H1 (cell line): ENCODE results near the gene NODAL. TPM values are rescaled to one million over a fixed set of nuclear protein-coding genes. Genes with fewer than 3 reads are reported as not detected.

Source experiments
- CTCF ChIA-PET: fragments of 300-600 bp; sonication (Branson Sonifier 250); formaldehyde crosslinking; loops from one replicate; lab custom pipeline; 2021; ENCODE audit not compliant: partially characterized antibody; lab: Charles Lee
- POLR2A ChIA-PET: fragments of 300-600 bp; sonication (Branson Sonifier 250); formaldehyde crosslinking; loops from one replicate; lab custom pipeline; 2021; ENCODE audit warnings: inconsistent platforms; ENCODE audit not compliant: partially characterized antibody; lab: Charles Lee
- DNase-seq, 2 experiments: peaks; one replicate each; pipeline versions ENCODE4 v3.0.0 to v3.0.0-alpha.2; 2010 to 2022; ENCODE audit warnings: low spot score in 2 of 2, low read depth in 1 of 2, mixed read lengths in 1 of 2
- FAIRE-seq: peaks from 2 replicates; lab custom pipeline; 2011; peaks lifted over from hg19 to GRCh38; lab: Jason Lieb, UNC
- H2AFZ ChIP-seq: 2 replicates; pipeline ENCODE4 v1.8.1; 2012; ENCODE audit warnings: low read length, inconsistent platforms
- H2AK5ac ChIP-seq: 2 replicates; pipeline ENCODE4 v1.6.1; 2013; ENCODE audit warnings: low read depth, low read length
- H2BK120ac ChIP-seq: replicated peaks from 2 replicates; pipeline ENCODE3; 2013; ENCODE audit warnings: low read depth, low read length, inconsistent platforms
- H2BK12ac ChIP-seq: 2 replicates; pipeline ENCODE4 v1.6.1; 2013; ENCODE audit warnings: low read depth, low read length
- H2BK15ac ChIP-seq: 2 replicates; pipeline ENCODE4 v1.6.1; 2013; ENCODE audit warnings: low read length
- H2BK20ac ChIP-seq: 2 replicates; pipeline ENCODE4 v1.6.1; 2013; ENCODE audit warnings: low read length
- H2BK5ac ChIP-seq: 2 replicates; pipeline ENCODE4 v1.6.1; 2013; ENCODE audit warnings: low read depth, low read length
- H3K14ac ChIP-seq: 2 replicates; pipeline ENCODE4 v1.6.1; 2013; ENCODE audit warnings: inconsistent platforms; ENCODE audit not compliant: insufficient read length
- H3K18ac ChIP-seq: 2 replicates; pipeline ENCODE4 v1.6.1; 2013; ENCODE audit warnings: low read length; ENCODE audit errors: extremely low read depth
- H3K23ac ChIP-seq: 2 replicates; pipeline ENCODE4 v1.6.1; 2013; ENCODE audit warnings: inconsistent platforms; ENCODE audit not compliant: insufficient read length
- H3K23me2 ChIP-seq: 2 replicates; pipeline ENCODE4 v1.6.1; 2013; ENCODE audit warnings: low read depth, low read length
- H3K27ac ChIP-seq: 2 replicates; pipeline ENCODE4 v1.6.1; 2011; ENCODE audit warnings: low read depth, low read length, inconsistent platforms
- H3K27me3 ChIP-seq, 4 experiments: replicated peaks in 1 of 4; 1 replicate in 1 of 4; 2 replicates in 3 of 4; pipeline versions ENCODE4 v1.6.1 to v1.8.1; 2011 to 2013; ENCODE audit warnings: low read length in 3 of 4, mild to moderate bottlenecking in 3 of 4, inconsistent platforms in 2 of 4, mixed read lengths in 2 of 4, moderate library complexity in 1 of 4; ENCODE audit not compliant: control insufficient read depth in 3 of 4, insufficient read depth in 3 of 4; ENCODE audit errors: extremely low read depth in 1 of 4
- H3K36me3 ChIP-seq, 4 experiments: 2 replicates each; pipeline versions ENCODE4 v1.6.1 to v1.8.1; 2011 to 2013; ENCODE audit warnings: mild to moderate bottlenecking in 4 of 4, low read length in 3 of 4, moderate library complexity in 2 of 4, control low read depth in 1 of 4, inconsistent platforms in 1 of 4; ENCODE audit not compliant: insufficient read depth in 4 of 4, control insufficient read depth in 2 of 4
- H3K4ac ChIP-seq: replicated peaks from 2 replicates; pipeline ENCODE3; 2013; ENCODE audit warnings: low read length, low read depth, mixed read lengths, inconsistent platforms; ENCODE audit not compliant: insufficient read length
- H3K4me1 ChIP-seq, 4 experiments: replicated peaks in 1 of 4; 1 replicate in 1 of 4; 2 replicates in 3 of 4; pipeline versions ENCODE4 v1.6.1 to v1.8.1; 2011 to 2013; ENCODE audit warnings: low read length in 3 of 4, inconsistent platforms in 2 of 4, mixed read lengths in 1 of 4; ENCODE audit not compliant: insufficient read depth in 4 of 4, control insufficient read depth in 3 of 4
- H3K4me2 ChIP-seq, 2 experiments: 2 replicates each; pipeline versions ENCODE4 v1.6.1 to v1.8.1; 2011 to 2013; ENCODE audit warnings: low read depth in 2 of 2, low read length in 2 of 2, control low read depth in 1 of 2, inconsistent platforms in 1 of 2, mild to moderate bottlenecking in 1 of 2; ENCODE audit not compliant: insufficient read depth in 1 of 2
- H3K4me3 ChIP-seq, 4 experiments: fragments of 200-600, 300-600 bp in 1 of 4; sonication (generic), shearing (Covaris generic), sonication (Bioruptor Twin) in 1 of 4; 2 replicates each; pipeline versions ENCODE4 v1.5.1 to v1.8.1; 2011 to 2016; ENCODE audit warnings: low read length in 4 of 4, low read depth in 3 of 4, control low read depth in 2 of 4, inconsistent platforms in 2 of 4, mild to moderate bottlenecking in 2 of 4, mixed read lengths in 1 of 4, moderate library complexity in 1 of 4; ENCODE audit not compliant: insufficient read depth in 2 of 4; ENCODE audit errors: extremely low read depth in 1 of 4
- H3K56ac ChIP-seq: replicated peaks from 2 replicates; pipeline ENCODE3; 2013; ENCODE audit warnings: low read depth, mild to moderate bottlenecking, mixed read lengths, low read length, inconsistent platforms; ENCODE audit not compliant: insufficient read length
- H3K79me1 ChIP-seq: 2 replicates; pipeline ENCODE4 v1.6.1; 2013; ENCODE audit warnings: low read depth, low read length, control low read depth
- H3K79me2 ChIP-seq, 2 experiments: 2 replicates each; pipeline versions ENCODE4 v1.6.1 to v1.8.1; 2012 to 2013; ENCODE audit warnings: low read length in 2 of 2, mild to moderate bottlenecking in 2 of 2, inconsistent platforms in 1 of 2; ENCODE audit not compliant: insufficient read depth in 2 of 2, control insufficient read depth in 1 of 2
- H3K9ac ChIP-seq, 4 experiments: replicated peaks in 1 of 4; 1 replicate in 1 of 4; 2 replicates in 3 of 4; pipeline versions ENCODE4 v1.6.1 to v1.8.1; 2011 to 2013; ENCODE audit warnings: low read depth in 3 of 4, low read length in 3 of 4, control low read depth in 2 of 4, mild to moderate bottlenecking in 2 of 4, moderate library complexity in 2 of 4, inconsistent platforms in 1 of 4; ENCODE audit errors: extremely low read depth in 1 of 4
- H3K9me3 ChIP-seq, 2 experiments: 2 replicates each; pipeline versions ENCODE4 v1.6.1 to v1.8.1; 2012 to 2013; ENCODE audit warnings: mild to moderate bottlenecking in 2 of 2, moderate library complexity in 2 of 2, control low read depth in 1 of 2, inconsistent platforms in 1 of 2, low read depth in 1 of 2, low read length in 1 of 2, mixed read lengths in 1 of 2; ENCODE audit not compliant: insufficient read depth in 2 of 2
- H4K20me1 ChIP-seq, 2 experiments: replicated peaks in 1 of 2; 2 replicates each; pipeline versions ENCODE3 to v1.8.1; 2011 to 2013; ENCODE audit warnings: inconsistent platforms in 2 of 2, low read length in 2 of 2, mild to moderate bottlenecking in 1 of 2; ENCODE audit not compliant: insufficient read depth in 2 of 2, control insufficient read depth in 1 of 2
- H4K5ac ChIP-seq: 2 replicates; pipeline ENCODE4 v1.6.1; 2013; ENCODE audit warnings: low read length, low read depth, mixed read lengths, inconsistent platforms; ENCODE audit not compliant: insufficient read length
- H4K8ac ChIP-seq: 2 replicates; pipeline ENCODE4 v1.8.0; 2013; ENCODE audit warnings: mild to moderate bottlenecking, moderate library complexity, low read length, inconsistent platforms; ENCODE audit not compliant: insufficient read depth; ENCODE audit errors: extremely low read depth
- H4K91ac ChIP-seq: replicated peaks from 2 replicates; pipeline ENCODE3; 2013; ENCODE audit warnings: low read length, mixed read lengths, inconsistent platforms; ENCODE audit not compliant: insufficient read length
- CEBPB ChIP-seq: IDR thresholded peaks from 2 replicates; pipeline ENCODE4 v1.6.1; 2012; ENCODE audit warnings: low read depth, low read length
- CHD1 ChIP-seq: IDR thresholded peaks from 2 replicates; pipeline ENCODE4 v1.6.1; 2012; ENCODE audit warnings: low read depth, low read length, improper control_type of control experiment
- RFX5 ChIP-seq: IDR thresholded peaks from 2 replicates; pipeline ENCODE4 v1.6.1; 2011; ENCODE audit warnings: low read depth, low read length, improper control_type of control experiment, borderline replicate concordance
- WGBS, 2 experiments: shearing (Covaris generic) in 1 of 2; methylation state at CpG; one replicate each; pipeline versions ENCODE4 v1.1.6 to v1.1.7; 2013 to 2015; ENCODE audit warnings: low lambda C conversion rate in 2 of 2, mixed read lengths in 2 of 2, inconsistent platforms in 1 of 2, low coverage in 1 of 2, missing lambda C conversion rate in 1 of 2; ENCODE audit not compliant: insufficient replicate concordance in 2 of 2, insufficient coverage in 1 of 2, insufficient read length in 1 of 2; ENCODE audit errors: extremely low coverage in 1 of 2, missing lambda C conversion rate in 1 of 2; 5-methylcytosine and 5-hydroxymethylcytosine counted together
- polyA plus RNA-seq, 7 experiments: library from polyadenylated mRNA; depleted of rRNA in 3 of 7; stranded (reverse) in 5 of 7; unstranded in 2 of 7; fragments of >200 nt in 5 of 7; fragments of 200-250 nt in 2 of 7; gene quantifications; 1 replicate in 5 of 7; 2 replicates in 1 of 7; 4 replicates in 1 of 7; pipeline versions ENCODE4 v1.2.1 to v1.2.3, GENCODE V29; 2011 to 2013; ENCODE audit warnings: missing spikeins in 2 of 7, mixed read lengths in 2 of 7
- total RNA-seq: library from RNA; stranded (reverse); fragmentation: NEBNext Ultra II Directional; extraction: Animal tissue kit (Norgen Biotek cat#: 25700); gene quantifications from 2 replicates; pipeline ENCODE4 v1.2.1, GENCODE V29; 2021

Gene NODAL
- total and polyA plus RNA-seq, 2 of the 8 experiments (the other 6 are each of a cell fraction or from before 2014, with no cell fraction given): 2.0 to 7.3 TPM

DNA sequence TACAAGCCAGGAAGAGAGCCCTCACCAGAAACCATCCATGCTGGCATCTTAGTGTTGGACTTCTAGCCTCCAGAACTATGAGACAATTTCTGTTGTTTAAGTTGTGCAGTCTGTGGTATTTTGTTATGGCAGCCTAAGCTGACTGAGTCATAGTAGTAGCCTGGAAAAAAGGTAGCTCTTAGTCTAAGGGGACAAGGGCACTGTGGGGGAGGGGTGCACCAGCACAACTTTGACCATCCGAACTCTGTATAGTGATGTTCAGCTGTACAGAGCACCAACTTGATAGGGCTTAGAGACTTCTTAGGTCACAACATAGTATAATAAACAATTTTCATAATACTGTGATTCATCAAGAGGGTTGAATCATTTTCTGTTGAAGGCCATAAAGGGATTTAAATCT, 23.3 kb downstream of the NODAL start:
- Histone ChIP-seq H3K4me1 (peaks cover 0 to 2% (median 0%) of the 10 kb centered on the region in 4 experiments; a peak in 1 of 7 replicates), H2BK20ac (no peak overlapping the region), H3K9ac (no peak overlapping the region), H3K9me3 (no peaks in the 10 kb centered on the region), H2AFZ (no peak overlapping the region), H3K18ac (no peak overlapping the region), H3K4me2 (no peak overlapping the region), H2BK5ac (no peak overlapping the region), H2BK15ac (no peak overlapping the region), H3K4me3 (no peak overlapping the region), H3K14ac (no peak overlapping the region), H3K27me3 (no peaks in the 10 kb centered on the region), H3K27ac (no peak overlapping the region), H3K23me2 (no peaks in the 10 kb centered on the region), H2BK12ac (no peak overlapping the region), H3K36me3 (peaks cover 2 to 32% (median 22%) of the 10 kb centered on the region in 4 experiments; a peak in 7 of 8 replicates), H3K23ac (no peak overlapping the region), H4K8ac (no peak overlapping the region), H4K5ac (no peak overlapping the region), H2AK5ac (no peak overlapping the region), H3K79me1 (peaks cover 2% of the 10 kb centered on the region; the same call in 1 of the 2 replicates), H2BK120ac (no peak overlapping the region), H4K91ac (no peak overlapping the region), H4K20me1 (peaks cover 4 to 6% of the 10 kb centered on the region in 2 experiments), H3K4ac (no peak overlapping the region), H3K56ac (no peak overlapping the region), H3K79me2 (peaks cover 0 to 31% of the 10 kb centered on the region in 2 experiments; a peak in 3 of 4 replicates)
- FAIRE-seq (no peak), DNase-seq (no peak)
- ChIA-PET POLR2A (interaction anchor here (0.8 to 2.3 kb wide), 7 partner anchors 9 to 24 kb away, joined by 3 to 8 read pairs (median 6); partner anchors contain the start of gene NODAL), CTCF (interaction anchor here (1.1 to 1.5 kb wide), 2 partner anchors 42 to 113 kb away, joined by 3 to 5 read pairs; no protein-coding TSS in a partner anchor)
- TF ChIP-seq CEBPB (no peak), CHD1 (no peak), RFX5 (no peak)
- WGBS, 2 experiments: 94% methylated on average over 1 of the region's 1 CpG; no CpG with 5 or more reads in 1 of the 2 experiments
